Uterus (tissue), 2 donors: ENCODE data around the gene NR2E3.

Source experiments
- POLR2A ChIP-seq, 2 donors: fragments of 450-650 bp; IDR thresholded peaks; one replicate each; pipeline ENCODE4 v1.6.1; 2016; ENCODE audit warnings: antibody characterized with exemption in 2 of 2, mild to moderate bottlenecking in 1 of 2, moderate library complexity in 1 of 2
- TF ChIP-seq, protein P1 (sequence below), 4 experiments: fragments of 200-600 bp in 2 of 4; fragments of 450-650 bp in 2 of 4; sonication (generic) in 2 of 4; IDR thresholded peaks; one replicate each; pipeline ENCODE4 v1.5.1; 2016 to 2019; ENCODE audit warnings: antibody characterized with exemption in 4 of 4, mild to moderate bottlenecking in 2 of 4, moderate library complexity in 1 of 4

DNA sequence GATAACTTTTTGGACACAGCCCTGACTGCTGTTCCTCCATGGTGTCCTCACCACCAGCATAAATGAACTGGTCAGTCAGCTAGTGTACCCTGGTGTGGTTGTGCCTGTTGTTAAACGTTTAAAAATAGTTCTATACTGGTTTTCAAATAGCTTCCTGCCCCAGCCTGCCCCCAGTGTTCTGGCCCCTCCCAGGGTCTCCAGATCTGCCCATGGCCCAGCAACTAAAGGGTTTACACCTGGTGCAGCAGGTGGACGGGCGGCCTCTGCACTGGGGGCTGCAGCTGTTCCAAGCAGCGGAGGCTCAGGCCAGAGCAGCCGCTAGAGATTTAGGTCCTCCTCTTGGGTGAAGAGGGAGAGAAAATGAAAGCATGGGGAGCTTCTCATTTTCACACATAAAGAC, 6.1 kb upstream of the NR2E3 start:
- TF ChIP-seq, protein P1, sequence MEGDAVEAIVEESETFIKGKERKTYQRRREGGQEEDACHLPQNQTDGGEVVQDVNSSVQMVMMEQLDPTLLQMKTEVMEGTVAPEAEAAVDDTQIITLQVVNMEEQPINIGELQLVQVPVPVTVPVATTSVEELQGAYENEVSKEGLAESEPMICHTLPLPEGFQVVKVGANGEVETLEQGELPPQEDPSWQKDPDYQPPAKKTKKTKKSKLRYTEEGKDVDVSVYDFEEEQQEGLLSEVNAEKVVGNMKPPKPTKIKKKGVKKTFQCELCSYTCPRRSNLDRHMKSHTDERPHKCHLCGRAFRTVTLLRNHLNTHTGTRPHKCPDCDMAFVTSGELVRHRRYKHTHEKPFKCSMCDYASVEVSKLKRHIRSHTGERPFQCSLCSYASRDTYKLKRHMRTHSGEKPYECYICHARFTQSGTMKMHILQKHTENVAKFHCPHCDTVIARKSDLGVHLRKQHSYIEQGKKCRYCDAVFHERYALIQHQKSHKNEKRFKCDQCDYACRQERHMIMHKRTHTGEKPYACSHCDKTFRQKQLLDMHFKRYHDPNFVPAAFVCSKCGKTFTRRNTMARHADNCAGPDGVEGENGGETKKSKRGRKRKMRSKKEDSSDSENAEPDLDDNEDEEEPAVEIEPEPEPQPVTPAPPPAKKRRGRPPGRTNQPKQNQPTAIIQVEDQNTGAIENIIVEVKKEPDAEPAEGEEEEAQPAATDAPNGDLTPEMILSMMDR (IDR thresholded peaks at IDR 0.05), result no peak
- no peak for TF ChIP-seq POLR2A (IDR thresholded peaks at IDR 0.05)
